ENCODE results near the gene ERLEC1. TPM values are rescaled to one million over a fixed set of nuclear protein-coding genes. Genes with fewer than 3 reads are reported as not detected.
"Not testable (repeated sequence)": the region's sequence is repeated elsewhere in the genome, so short reads cannot be mapped to it uniquely, and the experiment has no call there.

Gene ERLEC1
- total RNA-seq, 1 donor from 2014 or later, result 59.7 TPM

DNA sequence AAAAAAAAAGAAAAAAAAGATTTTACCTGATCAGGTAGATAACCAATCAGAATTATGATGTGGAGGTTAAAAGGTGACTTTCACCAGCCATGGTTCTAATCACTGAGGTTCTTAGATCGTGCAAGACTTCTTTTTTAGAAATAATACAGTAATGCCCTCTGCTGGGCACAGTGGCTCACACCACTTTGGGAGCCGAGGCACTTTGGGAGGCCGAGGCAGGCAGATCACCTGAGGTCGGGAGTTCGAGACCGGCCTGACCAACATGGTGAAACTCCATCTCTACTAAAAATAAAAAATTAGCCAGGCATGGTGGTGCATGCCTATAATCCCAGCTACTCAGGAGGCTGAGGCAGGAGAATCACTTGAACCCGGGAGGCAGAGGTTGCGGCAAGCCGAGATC, 36.8 kb downstream of the ERLEC1 start:
- H3K27me3 ChIP-seq (ENCODE audit: low read depth); H3K4me1 ChIP-seq; H3K9me3 ChIP-seq; DNase-seq; H3K4me3 ChIP-seq; intact Hi-C loops (cut with DNase I); ATAC-seq; H3K27ac ChIP-seq: not testable (repeated sequence)
- peaks cover 14% of the 10 kb centered on the region for H3K36me3 ChIP-seq
- TF ChIP-seq, protein P1, sequence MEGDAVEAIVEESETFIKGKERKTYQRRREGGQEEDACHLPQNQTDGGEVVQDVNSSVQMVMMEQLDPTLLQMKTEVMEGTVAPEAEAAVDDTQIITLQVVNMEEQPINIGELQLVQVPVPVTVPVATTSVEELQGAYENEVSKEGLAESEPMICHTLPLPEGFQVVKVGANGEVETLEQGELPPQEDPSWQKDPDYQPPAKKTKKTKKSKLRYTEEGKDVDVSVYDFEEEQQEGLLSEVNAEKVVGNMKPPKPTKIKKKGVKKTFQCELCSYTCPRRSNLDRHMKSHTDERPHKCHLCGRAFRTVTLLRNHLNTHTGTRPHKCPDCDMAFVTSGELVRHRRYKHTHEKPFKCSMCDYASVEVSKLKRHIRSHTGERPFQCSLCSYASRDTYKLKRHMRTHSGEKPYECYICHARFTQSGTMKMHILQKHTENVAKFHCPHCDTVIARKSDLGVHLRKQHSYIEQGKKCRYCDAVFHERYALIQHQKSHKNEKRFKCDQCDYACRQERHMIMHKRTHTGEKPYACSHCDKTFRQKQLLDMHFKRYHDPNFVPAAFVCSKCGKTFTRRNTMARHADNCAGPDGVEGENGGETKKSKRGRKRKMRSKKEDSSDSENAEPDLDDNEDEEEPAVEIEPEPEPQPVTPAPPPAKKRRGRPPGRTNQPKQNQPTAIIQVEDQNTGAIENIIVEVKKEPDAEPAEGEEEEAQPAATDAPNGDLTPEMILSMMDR (IDR thresholded peaks at IDR 0.05), result peak; percentile 26

DNA sequence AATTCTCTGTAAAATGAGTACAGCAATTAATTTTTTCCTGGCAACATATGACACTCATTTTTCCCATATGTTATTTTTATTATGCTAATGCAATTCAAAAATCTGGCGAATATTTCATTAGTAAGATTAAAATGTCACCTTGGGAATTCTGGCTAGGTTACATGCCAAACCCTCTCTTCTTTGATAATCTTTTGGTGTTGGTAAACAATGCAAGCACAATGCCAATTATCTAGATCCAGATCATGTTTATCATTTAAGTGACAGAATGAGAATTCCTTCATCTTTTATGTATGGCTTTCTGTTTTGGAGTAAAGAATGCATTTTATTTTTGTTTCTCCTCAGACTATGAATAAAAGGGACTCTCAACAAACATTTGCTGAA, 39.2 kb downstream of the ERLEC1 start:
- ATAC-seq, result no peak

DNA sequence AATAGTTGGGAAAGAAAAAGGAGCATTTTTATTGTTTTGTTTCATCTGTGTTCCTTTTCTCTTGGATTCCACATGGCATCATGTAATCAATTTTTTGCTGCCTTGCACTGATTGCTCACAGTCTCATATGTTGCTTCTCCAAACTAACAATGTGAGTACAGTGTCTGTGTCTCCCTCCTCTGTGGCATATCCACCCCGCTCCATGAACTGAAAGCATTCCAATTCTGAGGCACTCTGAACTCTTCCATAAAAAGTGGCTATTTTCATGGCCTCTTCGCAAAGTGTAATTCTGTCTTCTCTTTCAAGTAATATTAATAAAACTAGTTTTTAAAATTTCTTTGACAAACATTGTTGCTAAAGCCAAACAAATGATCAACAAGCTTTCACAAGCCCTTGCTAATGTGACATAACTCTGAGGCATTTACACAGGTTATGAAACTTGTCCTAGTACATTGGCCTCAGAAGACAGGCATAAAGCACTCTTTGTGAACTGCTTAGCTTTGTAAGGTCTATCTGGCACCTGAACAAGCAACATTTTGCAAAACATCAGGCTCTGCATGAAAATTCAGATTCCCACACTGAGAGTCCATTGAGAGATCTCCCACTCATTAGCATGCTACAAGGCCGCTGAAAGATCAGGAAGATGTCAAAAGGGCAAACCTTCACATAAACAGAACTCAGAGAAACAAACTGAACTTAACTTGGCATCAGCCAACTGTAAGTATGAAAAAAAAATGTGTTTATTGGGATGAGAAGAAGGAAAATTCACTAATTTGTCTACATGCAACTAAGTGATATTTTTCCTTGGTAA, 39.9 kb downstream of the ERLEC1 start:
- Histone ChIP-seq H3K36me3 (peaks cover 7% of the 10 kb centered on the region), H3K9me3 (no peaks in the 10 kb centered on the region), H3K4me3 (no peak overlapping the region), H3K27ac (peak overlapping the region; percentile 28), H3K4me1 (peaks cover 7% of the 10 kb centered on the region), H3K27me3 (ENCODE audit: low read depth) (no peaks in the 10 kb centered on the region)
- intact Hi-C loops (cut with DNase I), result no loop called here
- ATAC-seq (peak; percentile 62 to 68), DNase-seq (no peak)
- TF ChIP-seq, protein P1 (IDR thresholded peaks at IDR 0.05), result no peak

More for the DNA sequence above, 39.2 kb downstream of the ERLEC1 start:
- intact Hi-C loops (cut with DNase I), result no loop called here
- TF ChIP-seq, protein P1 (IDR thresholded peaks at IDR 0.05), result no peak
- no peak for DNase-seq
- Histone ChIP-seq H3K9me3 (no peaks in the 10 kb centered on the region), H3K27me3 (ENCODE audit: low read depth) (no peaks in the 10 kb centered on the region), H3K27ac (peak overlapping the region; percentile 28), H3K4me1 (peaks cover 7% of the 10 kb centered on the region), H3K4me3 (no peak overlapping the region), H3K36me3 (peaks cover under 1% of the 10 kb centered on the region)

DNA sequence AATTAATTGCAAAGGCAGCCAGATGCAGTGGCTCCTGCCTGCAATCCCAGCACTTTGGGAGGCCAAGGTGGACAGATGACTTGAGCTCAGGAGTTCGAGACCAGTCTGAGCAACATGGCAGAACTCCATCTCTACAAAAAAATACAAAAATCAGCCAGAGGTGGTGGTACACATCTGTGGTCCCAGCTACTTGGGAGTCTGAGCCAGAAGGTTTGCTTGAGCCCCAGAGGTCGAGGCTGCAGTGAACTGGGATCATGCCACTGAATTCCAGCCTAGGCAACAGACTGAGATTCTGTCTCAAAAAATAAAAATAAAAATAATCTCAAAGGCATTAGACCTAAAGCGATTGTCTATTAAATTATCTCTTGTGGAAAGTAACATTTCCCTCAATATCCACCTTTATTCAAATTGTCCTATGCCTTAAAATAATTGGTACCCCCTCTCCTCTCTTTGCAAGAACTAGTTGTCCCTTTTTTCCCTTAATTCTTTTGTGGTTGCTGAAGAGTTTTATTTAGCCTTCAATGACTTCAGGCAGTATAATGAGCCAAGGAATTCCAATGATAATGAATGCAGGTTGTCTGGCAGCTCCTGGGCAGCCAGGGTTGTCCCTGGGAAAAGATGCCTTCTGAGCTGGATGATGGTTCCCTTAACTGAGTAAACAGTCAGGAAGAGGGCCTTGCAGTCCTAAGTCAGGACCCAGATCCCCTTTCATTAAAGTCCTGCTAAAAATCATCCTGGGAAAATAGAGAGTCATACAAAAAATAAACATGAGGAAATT, 40.7 kb downstream of the ERLEC1 start:
- Histone ChIP-seq H3K4me1 (peaks cover 7% of the 10 kb centered on the region), H3K36me3 (peaks cover 7% of the 10 kb centered on the region), H3K27me3 (ENCODE audit: low read depth) (no peaks in the 10 kb centered on the region), H3K9me3 (no peaks in the 10 kb centered on the region), H3K4me3 (no peak overlapping the region), H3K27ac (no peak overlapping the region)
- TF ChIP-seq, protein P1 (IDR thresholded peaks at IDR 0.05), result no peak
- DNase-seq, result no peak
- intact Hi-C loops (cut with DNase I), result no loop called here
- no peak for ATAC-seq

GRCh38 chr2:53828331-53828730, 41.5 kb downstream of the ERLEC1 start:
- DNase-seq (no peak), ATAC-seq (no peak)
- H3K36me3 ChIP-seq, result peaks cover 7% of the 10 kb centered on the region
- peaks cover 7% of the 10 kb centered on the region for H3K4me1 ChIP-seq
- TF ChIP-seq, protein P1 (IDR thresholded peaks at IDR 0.05), result no peak
- H3K27me3 ChIP-seq (ENCODE audit: low read depth), result no peaks in the 10 kb centered on the region
- intact Hi-C loops (cut with DNase I), result no loop called here
- no peak overlapping the region for H3K27ac ChIP-seq
- H3K9me3 ChIP-seq, result no peaks in the 10 kb centered on the region
- no peak overlapping the region for H3K4me3 ChIP-seq

All from lower lobe of right lung (tissue), 2 donors.